ENCODE measurements around the gene LRBA.

DNA sequence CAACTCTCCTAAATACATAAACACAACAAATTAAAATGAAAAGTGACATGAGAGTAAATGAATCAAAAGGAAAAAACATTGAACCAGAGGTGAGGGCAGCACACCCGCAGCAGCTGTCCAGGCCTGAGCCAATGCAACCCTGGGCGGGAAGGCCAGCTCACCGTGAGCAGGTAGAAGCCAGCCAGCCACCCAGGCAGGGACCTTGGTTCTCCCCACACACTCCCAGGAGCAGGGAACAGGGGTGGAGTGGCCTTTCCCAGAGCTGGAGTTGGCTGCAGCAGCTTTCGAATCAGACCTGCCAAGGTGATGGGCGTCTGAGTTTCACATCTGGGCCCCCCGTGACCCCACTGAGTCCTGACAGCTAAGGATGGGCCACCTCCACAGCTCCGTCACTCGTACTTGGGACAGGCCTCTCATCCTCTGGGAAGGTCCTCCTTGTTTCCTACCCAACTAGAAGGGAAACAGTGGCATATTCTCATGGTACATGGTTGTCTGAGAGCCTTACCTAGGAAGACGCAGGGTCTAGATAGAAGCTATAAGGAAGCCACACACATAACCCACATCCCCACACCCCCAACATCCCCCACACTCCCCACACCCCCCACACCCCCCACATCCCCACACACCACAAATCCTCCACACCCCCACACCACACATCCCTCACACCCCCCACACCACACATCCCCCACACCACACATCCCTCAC lies 764.6 kb downstream of the LRBA start:
- TF ChIP-seq POLR2AphosphoS5 (IDR thresholded peaks at IDR 0.05), result no peak
- TF ChIP-seq, protein P1, sequence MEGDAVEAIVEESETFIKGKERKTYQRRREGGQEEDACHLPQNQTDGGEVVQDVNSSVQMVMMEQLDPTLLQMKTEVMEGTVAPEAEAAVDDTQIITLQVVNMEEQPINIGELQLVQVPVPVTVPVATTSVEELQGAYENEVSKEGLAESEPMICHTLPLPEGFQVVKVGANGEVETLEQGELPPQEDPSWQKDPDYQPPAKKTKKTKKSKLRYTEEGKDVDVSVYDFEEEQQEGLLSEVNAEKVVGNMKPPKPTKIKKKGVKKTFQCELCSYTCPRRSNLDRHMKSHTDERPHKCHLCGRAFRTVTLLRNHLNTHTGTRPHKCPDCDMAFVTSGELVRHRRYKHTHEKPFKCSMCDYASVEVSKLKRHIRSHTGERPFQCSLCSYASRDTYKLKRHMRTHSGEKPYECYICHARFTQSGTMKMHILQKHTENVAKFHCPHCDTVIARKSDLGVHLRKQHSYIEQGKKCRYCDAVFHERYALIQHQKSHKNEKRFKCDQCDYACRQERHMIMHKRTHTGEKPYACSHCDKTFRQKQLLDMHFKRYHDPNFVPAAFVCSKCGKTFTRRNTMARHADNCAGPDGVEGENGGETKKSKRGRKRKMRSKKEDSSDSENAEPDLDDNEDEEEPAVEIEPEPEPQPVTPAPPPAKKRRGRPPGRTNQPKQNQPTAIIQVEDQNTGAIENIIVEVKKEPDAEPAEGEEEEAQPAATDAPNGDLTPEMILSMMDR (IDR thresholded peaks at IDR 0.05), result no peak
- no peak for TF ChIP-seq POLR2A (IDR thresholded peaks at IDR 0.05)

All from stomach (tissue), 4 donors.